ENCODE measurements around the gene APLN.
A peak's percentile ranks its signal among the peaks of the same experiment; 100 is the strongest.

APLN gene

DNA sequence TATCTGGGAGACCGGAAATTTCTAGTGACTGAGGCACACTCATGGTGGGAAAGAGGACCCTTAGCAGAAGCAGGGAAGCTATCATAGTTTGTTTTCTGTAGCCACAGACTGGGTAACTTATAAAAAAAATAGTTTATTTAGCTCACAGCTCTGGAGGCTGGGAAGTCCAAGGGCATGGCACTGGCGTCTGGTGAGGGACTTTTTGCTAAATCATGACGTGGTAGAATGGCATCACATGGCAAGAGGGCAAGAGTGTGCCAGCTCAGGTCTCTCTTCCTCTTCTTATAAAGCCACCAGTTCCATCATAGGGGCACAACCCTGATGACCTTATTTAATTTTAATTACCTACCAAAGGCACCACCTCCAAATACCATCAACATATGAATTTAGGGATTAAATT, 13.3 kb downstream of the APLN start:
- H3K9me3 ChIP-seq, result no peaks in the 10 kb centered on the region
- no peaks in the 10 kb centered on the region for H3K27me3 ChIP-seq (ENCODE audit: low read depth)
- no peaks in the 10 kb centered on the region for H3K36me3 ChIP-seq (replicated peaks)
- DNase-seq (ENCODE audit: low spot score in 2 of 2), result no peak
- no peaks in the 10 kb centered on the region for H3K4me1 ChIP-seq
- no peak overlapping the region for H3K4me3 ChIP-seq
- in situ Hi-C loops (cut with MboI; ENCODE audit: low sequenced_read_pairs), result no loop called here

DNA sequence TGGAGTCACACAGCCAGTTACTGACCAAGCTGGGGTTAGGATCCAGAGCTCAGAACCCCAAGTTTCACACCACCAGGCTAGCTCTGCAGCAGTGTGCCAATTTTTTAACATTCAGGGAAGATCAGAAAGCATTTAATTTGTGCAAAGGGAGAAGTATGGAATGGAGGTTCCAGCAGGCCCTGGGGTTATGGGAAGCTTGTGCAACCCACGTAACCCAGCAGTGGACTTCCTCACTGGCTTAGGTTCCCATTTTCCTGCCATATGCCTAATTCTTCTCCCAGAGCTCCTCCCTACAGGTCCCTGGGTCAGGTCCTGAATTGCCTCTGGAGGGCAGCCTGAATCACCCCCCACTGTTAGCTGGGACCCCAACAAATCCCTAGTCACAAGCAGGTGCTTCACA, 14.0 kb downstream of the APLN start:
- no peaks in the 10 kb centered on the region for H3K36me3 ChIP-seq (replicated peaks)
- H3K9me3 ChIP-seq, result no peaks in the 10 kb centered on the region
- no peak for DNase-seq (ENCODE audit: low spot score in 2 of 2)
- no peak overlapping the region for H3K4me3 ChIP-seq
- H3K27me3 ChIP-seq (ENCODE audit: low read depth), result no peaks in the 10 kb centered on the region
- H3K4me1 ChIP-seq, result no peaks in the 10 kb centered on the region
- in situ Hi-C loops (cut with MboI; ENCODE audit: low sequenced_read_pairs), result no loop called here

DNA sequence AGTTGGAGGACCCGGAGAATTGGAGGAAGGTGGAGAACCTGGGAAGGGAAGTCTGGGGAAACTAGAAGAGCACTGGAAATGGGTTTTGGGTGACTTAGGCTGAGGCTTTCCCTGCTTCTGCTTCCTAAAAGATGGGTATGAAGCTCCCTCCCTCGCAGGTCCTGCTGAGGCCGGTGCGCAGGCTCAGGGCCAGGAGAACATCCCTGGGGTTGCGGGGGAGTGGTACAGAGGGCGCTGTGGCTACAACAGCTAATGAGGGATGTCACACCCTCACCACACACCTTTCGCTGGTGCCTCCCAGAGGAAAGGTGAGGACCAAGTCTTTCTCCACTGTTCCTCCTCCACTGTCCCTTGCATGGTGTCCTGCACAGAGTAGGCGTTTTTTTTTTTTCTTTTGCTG, 15.8 kb downstream of the APLN start:
- no peak for DNase-seq (ENCODE audit: low spot score in 2 of 2)
- no peaks in the 10 kb centered on the region for H3K9me3 ChIP-seq
- in situ Hi-C loops (cut with MboI; ENCODE audit: low sequenced_read_pairs), result loop anchor here (10.0 kb wide), 2 partner anchors 86 to 186 kb away; no protein-coding TSS in a partner anchor
- no peaks in the 10 kb centered on the region for H3K36me3 ChIP-seq (replicated peaks)
- no peaks in the 10 kb centered on the region for H3K27me3 ChIP-seq (ENCODE audit: low read depth)
- H3K4me3 ChIP-seq, result no peak overlapping the region
- no peaks in the 10 kb centered on the region for H3K4me1 ChIP-seq

DNA sequence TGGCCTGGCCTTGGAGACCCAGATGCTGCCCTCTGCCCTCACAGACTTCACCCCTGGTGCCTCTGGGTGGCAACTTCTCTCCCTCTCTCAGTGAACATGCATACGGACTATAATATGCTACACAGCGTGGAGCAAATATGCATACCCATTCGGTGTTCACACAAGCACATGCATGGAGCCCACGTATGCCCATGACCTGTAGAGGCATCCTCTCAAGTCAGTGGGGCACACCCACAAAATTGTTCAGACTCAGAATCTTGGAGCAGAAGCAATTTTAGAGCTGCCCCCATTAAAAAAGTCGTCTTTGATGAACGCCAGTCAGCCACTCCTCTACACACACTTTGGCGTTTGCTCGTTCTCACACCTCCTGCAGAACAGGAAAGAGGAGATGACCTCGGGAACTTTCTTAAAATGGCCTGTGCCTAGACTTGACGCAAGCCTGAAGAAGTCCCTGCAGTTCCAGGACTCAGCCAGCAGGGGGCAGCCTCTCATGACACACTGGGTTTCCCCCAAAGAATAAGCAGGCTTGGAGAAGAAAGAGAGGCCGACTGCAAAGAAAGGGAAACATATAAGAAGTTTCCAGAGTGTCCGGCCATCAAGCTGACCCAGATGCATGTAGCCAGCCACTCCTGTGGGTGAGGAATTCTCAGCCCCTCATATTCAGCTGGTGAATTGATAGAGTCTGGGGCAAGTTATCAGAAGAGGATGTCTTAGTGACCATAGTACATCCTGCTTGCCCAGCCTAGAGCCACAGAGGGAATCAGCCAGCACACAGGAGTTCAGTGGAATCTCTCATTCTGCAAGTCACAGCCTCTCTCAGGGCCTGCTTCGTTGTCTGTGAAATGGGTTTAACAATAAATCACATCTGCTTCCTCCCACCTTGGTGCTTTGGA, 17.3 kb downstream of the APLN start:
- in situ Hi-C loops (cut with MboI; ENCODE audit: low sequenced_read_pairs), result loop anchor here (10.0 kb wide), 2 partner anchors 87 to 187 kb away; no protein-coding TSS in a partner anchor
- DNase-seq (ENCODE audit: low spot score in 2 of 2), result peak; percentile 48 to 87
- Histone ChIP-seq H3K27me3 (ENCODE audit: low read depth) (no peaks in the 10 kb centered on the region), H3K4me1 (no peaks in the 10 kb centered on the region), H3K4me3 (no peak overlapping the region), H3K36me3 (replicated peaks) (no peaks in the 10 kb centered on the region), H3K9me3 (no peaks in the 10 kb centered on the region)

DNA sequence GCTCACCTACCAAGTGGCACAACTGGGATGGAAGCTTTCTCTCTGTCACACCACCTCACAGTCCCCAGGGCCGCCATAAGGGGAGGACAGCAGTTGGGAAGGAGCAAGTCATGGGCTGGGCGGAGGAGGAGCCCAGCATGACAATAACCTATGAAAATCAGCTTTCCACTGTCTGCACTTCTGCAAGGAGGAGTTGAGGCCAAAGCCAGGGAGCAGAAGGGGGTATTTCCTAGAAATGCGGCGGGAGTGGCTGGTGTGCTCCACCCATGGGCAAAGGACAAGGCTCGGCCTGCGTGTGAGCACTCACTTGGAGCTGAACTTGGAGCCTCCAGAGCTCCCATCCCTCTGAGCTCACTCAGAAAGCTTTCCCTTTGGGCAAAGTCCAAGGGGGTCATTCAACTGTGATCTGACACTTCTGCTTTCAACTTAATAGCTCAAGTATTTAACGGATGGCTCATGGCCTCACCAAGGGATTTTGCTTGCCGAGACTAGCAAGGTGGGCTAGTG, 18.5 kb downstream of the APLN start:
- Histone ChIP-seq H3K4me3 (no peak overlapping the region), H3K4me1 (no peaks in the 10 kb centered on the region), H3K9me3 (no peaks in the 10 kb centered on the region), H3K27me3 (ENCODE audit: low read depth) (no peaks in the 10 kb centered on the region), H3K36me3 (replicated peaks) (no peaks in the 10 kb centered on the region)
- DNase-seq (ENCODE audit: low spot score in 2 of 2), result no peak
- in situ Hi-C loops (cut with MboI; ENCODE audit: low sequenced_read_pairs), result loop anchor here (10.0 kb wide), 2 partner anchors 89 to 189 kb away; no protein-coding TSS in a partner anchor

DNA sequence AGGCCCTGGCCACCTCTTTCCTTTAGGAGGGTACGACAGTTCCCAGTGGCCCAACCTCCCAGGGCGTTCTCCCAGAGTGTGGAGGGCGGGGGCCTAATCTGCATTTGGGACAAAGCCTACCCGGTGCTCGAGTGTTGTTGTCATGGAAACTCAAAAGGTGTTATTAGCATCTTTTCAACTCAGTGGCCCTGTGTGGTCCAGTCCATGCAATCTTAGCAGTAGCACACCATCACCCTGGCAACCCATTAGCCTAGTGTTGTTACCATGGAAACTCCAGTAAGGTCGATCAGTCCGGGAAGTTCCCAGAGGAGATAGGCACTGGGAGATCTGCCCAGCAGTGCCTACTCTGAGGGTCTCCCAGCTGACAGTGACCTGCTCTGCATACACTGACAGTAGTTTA, 20.2 kb downstream of the APLN start:
- no peaks in the 10 kb centered on the region for H3K27me3 ChIP-seq (ENCODE audit: low read depth)
- in situ Hi-C loops (cut with MboI; ENCODE audit: low sequenced_read_pairs), result loop anchor here (10.0 kb wide), 2 partner anchors 90 to 190 kb away; no protein-coding TSS in a partner anchor
- DNase-seq (ENCODE audit: low spot score in 2 of 2), result peak; percentile 35 to 44

DNA sequence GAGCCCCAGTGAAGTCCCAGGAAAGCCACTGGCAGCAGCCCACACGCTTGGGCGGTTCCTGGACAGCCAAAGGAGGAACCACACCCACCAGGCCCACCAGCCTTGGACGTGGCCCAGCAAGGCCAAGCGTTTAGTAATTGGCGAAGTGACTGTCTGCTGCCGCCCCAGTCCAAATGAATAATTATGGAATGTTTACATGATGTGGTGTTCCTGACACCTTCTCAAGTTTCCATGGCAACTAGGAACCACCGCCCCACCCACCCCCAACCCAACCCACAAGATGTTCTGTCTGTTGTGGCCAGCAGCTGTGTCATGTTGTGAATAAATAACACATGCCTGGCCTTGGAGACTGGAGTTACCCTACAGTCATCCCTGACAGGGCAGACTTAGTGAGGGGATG, 22.3 kb downstream of the APLN start:
- H3K27me3 ChIP-seq (ENCODE audit: low read depth), result no peaks in the 10 kb centered on the region
- no peaks in the 10 kb centered on the region for H3K36me3 ChIP-seq (replicated peaks)
- no peaks in the 10 kb centered on the region for H3K9me3 ChIP-seq
- no peaks in the 10 kb centered on the region for H3K4me1 ChIP-seq
- no peak overlapping the region for H3K4me3 ChIP-seq
- DNase-seq (ENCODE audit: low spot score in 2 of 2), result no peak
- in situ Hi-C loops (cut with MboI; ENCODE audit: low sequenced_read_pairs), result loop anchor here (10.0 kb wide), 2 partner anchors 92 to 192 kb away; no protein-coding TSS in a partner anchor

More for the DNA sequence above, 20.2 kb downstream of the APLN start:
- Histone ChIP-seq H3K9me3 (no peaks in the 10 kb centered on the region), H3K36me3 (replicated peaks) (no peaks in the 10 kb centered on the region), H3K4me3 (no peak overlapping the region), H3K4me1 (no peaks in the 10 kb centered on the region)

DNA sequence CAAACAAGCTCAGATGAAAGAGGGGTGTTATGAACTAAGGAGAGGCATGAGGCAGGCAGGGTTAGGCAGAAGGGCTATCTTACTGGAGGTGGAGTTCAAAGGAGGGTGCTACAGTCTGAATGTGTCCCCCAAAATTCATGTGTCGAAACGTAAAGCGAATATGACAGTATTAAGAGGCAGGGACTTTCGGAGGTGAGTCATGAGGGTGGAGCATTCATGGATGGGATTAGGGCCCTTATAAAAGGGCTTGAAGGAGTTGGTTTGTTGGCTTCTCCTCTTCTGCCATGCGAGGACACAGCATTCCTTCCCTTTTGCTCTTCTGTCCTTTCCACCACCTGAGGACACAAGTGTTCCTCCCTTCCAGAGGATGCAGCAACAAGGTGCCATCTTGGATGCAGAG, 22.9 kb downstream of the APLN start:
- Histone ChIP-seq H3K4me3 (no peak overlapping the region), H3K36me3 (replicated peaks) (no peaks in the 10 kb centered on the region), H3K27me3 (ENCODE audit: low read depth) (no peaks in the 10 kb centered on the region), H3K9me3 (no peaks in the 10 kb centered on the region), H3K4me1 (no peaks in the 10 kb centered on the region)
- in situ Hi-C loops (cut with MboI; ENCODE audit: low sequenced_read_pairs), result loop anchor here (10.0 kb wide), 2 partner anchors 93 to 193 kb away; no protein-coding TSS in a partner anchor
- DNase-seq (ENCODE audit: low spot score in 2 of 2), result no peak

DNA sequence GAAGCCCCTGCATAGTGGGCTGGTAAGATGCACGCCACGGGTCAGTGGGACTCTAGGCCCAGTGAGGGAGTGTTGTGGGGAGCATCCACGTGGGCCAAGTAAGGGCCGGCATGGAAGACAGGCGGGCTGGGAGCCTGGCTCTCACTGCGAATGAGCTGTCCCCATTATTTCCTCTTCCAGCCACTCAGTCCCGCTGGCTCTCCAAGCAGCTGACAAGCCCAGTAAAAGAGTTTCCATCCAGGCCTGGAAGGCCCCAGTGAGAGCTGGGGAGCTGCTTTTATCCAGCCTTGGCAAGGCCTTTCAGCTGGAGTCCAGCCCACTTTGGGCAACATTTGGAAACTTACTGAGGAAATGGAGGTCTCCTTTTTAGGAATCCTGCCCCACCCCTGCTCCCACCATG, 24.9 kb downstream of the APLN start:
- Histone ChIP-seq H3K9me3 (no peaks in the 10 kb centered on the region), H3K36me3 (replicated peaks) (no peaks in the 10 kb centered on the region; the same call in 1 of the 2 replicates), H3K4me3 (no peak overlapping the region), H3K4me1 (no peaks in the 10 kb centered on the region), H3K27me3 (ENCODE audit: low read depth) (peaks cover 7% of the 10 kb centered on the region; the same call in 1 of the 2 replicates)
- no peak for DNase-seq (ENCODE audit: low spot score in 2 of 2)
- in situ Hi-C loops (cut with MboI; ENCODE audit: low sequenced_read_pairs), result loop anchor here (10.0 kb wide), 2 partner anchors 95 to 195 kb away; no protein-coding TSS in a partner anchor

DNA sequence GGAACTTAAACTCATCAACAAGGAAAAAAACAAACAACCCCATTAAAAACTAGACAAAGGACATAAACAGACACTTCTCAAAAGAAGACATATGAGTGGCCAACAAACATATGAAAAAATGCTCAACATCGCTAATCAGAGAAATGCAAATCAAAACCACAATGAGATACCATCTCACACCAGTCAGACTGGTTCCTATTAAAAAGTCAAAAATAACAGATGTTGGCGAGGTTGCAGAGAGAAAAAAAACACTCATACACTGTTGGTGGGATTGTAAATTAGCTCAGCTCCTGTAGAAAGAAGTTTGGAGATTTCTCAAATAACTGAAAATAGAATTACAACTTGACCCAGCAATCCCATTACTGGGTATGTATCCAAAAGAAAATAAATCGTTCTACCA, 28.7 kb downstream of the APLN start:
- in situ Hi-C loops (cut with MboI; ENCODE audit: low sequenced_read_pairs), result no loop called here

DNA sequence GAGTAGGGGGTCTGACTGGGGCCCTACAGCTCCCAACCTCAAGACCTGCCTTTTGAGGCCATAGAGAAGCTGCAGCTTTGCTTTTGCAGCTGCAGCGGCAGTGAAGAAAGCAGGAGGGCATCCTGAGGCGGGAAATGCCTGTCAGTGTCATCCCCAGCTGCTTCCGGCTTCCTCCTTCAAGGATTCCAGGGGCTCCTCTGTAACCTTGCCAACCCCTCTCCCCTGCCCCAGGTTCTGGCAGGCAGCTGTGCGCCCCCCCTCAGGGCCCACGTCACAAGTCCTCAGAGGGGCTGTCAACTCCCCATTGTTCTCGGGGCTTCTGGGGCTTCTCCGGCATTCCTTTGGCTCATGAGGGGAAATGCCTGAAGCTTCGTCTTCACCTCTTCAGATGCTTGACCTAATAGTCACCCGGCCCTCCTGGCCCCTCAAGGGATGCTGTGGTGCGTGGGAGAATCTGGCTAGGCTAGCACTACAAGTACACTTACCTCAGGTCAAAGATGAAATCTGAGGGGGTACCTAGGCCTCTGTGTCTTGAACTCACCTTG, 31.9 kb downstream of the APLN start:
- H3K27me3 ChIP-seq (ENCODE audit: low read depth), result peaks cover 7% of the 10 kb centered on the region; the same call in 1 of the 2 replicates
- H3K4me1 ChIP-seq, result no peaks in the 10 kb centered on the region
- H3K9me3 ChIP-seq, result no peaks in the 10 kb centered on the region
- in situ Hi-C loops (cut with MboI; ENCODE audit: low sequenced_read_pairs), result loop anchor here (25.0 kb wide), 1 partner anchor 564 kb away; no protein-coding TSS in a partner anchor
- DNase-seq (ENCODE audit: low spot score in 2 of 2), result no peak
- no peaks in the 10 kb centered on the region; the same call in 1 of the 2 replicates for H3K36me3 ChIP-seq (replicated peaks)
- H3K4me3 ChIP-seq, result no peak overlapping the region

More for the DNA sequence above, 28.7 kb downstream of the APLN start:
- Histone ChIP-seq H3K4me1 (no peaks in the 10 kb centered on the region), H3K36me3 (replicated peaks) (no peaks in the 10 kb centered on the region; the same call in 1 of the 2 replicates), H3K27me3 (ENCODE audit: low read depth) (peaks cover 7% of the 10 kb centered on the region; the same call in 1 of the 2 replicates), H3K9me3 (no peaks in the 10 kb centered on the region), H3K4me3 (no peak overlapping the region)
- DNase-seq (ENCODE audit: low spot score in 2 of 2), result no peak

DNA sequence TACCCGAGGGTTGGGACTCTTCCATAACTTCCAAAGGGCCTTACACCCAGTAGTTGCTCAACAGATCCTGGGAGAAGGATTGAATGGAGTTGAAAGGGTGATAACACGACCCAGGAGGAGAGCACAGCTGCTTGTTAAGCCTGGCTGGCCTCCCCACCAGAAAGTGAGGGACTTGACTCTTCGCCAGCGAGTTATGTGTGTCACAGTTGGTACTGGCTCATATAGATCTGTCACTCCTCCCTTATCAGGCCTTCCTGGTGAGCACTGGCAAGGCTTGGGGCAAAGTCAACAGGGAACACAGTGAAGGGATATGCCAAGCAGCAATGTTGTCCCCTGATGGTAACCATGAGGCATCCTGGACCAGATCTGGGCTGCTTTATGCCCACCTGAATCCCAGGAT, 35.8 kb downstream of the APLN start:
- no peak for DNase-seq (ENCODE audit: low spot score in 2 of 2)
- H3K4me3 ChIP-seq, result no peak overlapping the region
- H3K27me3 ChIP-seq (ENCODE audit: low read depth), result no peaks in the 10 kb centered on the region
- no peaks in the 10 kb centered on the region for H3K4me1 ChIP-seq
- no peaks in the 10 kb centered on the region for H3K9me3 ChIP-seq
- in situ Hi-C loops (cut with MboI; ENCODE audit: low sequenced_read_pairs), result loop anchor here (25.0 kb wide), 1 partner anchor 568 kb away; no protein-coding TSS in a partner anchor
- no peaks in the 10 kb centered on the region for H3K36me3 ChIP-seq (replicated peaks)

DNA sequence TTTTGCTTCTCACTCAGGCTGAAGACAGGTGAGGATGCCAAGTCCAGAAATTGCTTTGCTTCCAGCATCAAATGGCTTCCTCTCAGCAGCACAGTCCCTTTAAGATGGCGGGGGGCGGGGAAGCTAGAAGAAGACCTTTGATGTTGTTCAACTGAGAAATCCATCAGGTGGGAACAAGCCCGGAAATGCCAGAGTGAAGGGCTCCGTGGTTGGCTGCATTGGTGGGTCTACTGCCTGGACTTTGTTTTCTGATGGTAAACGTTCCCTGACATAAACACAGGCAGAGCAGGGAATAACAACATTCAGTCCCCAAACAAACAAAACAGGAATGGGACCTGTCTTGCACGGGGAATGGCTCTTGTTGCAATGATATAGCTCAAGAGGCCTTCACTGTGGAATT, 37.3 kb downstream of the APLN start:
- no peaks in the 10 kb centered on the region for H3K9me3 ChIP-seq
- in situ Hi-C loops (cut with MboI; ENCODE audit: low sequenced_read_pairs), result loop anchor here (25.0 kb wide), 1 partner anchor 570 kb away; no protein-coding TSS in a partner anchor
- no peaks in the 10 kb centered on the region for H3K27me3 ChIP-seq (ENCODE audit: low read depth)
- H3K4me1 ChIP-seq, result no peaks in the 10 kb centered on the region
- no peak for DNase-seq (ENCODE audit: low spot score in 2 of 2)
- no peaks in the 10 kb centered on the region for H3K36me3 ChIP-seq (replicated peaks)
- no peak overlapping the region for H3K4me3 ChIP-seq
